ENCODE data around the gene SUFU. TPM values are rescaled to one million over a fixed set of nuclear protein-coding genes. Genes with fewer than 3 reads are reported as not detected.

Gene SUFU
- total and polyA plus RNA-seq, 2 of the 4 experiments (the other 2 are of a cell fraction), result 2.2 to 11.0 TPM

- TF ChIP-seq RCOR1 (IDR thresholded peaks at IDR 0.05; ENCODE audit: insufficient replicate concordance, low read length), result no peak
Measured at GRCh38 chr10:102678842-102679289, 175.1 kb downstream of the SUFU start (continued).

- Histone ChIP-seq H3K79me1 (ENCODE audit: low read depth in 1 of 2, low read length in 2 of 2) (peaks cover 9 to 34% of the 10 kb centered on the region in 2 experiments; a peak in 3 of 4 replicates), H2AK5ac (ENCODE audit: low read depth, low read length) (no peak overlapping the region), H2BK5ac (ENCODE audit: low read depth, low read length, poor library complexity, severe bottlenecking) (no peak overlapping the region), H3K23ac (ENCODE audit: low read depth, low read length) (no peak overlapping the region), H3K4ac (ENCODE audit: low read depth, low read length) (no peak overlapping the region), H4K20me1 (ENCODE audit: insufficient read depth, low read length) (no peaks in the 10 kb centered on the region), H4K5ac (ENCODE audit: low read depth, low read length) (no peak overlapping the region), H2AK9ac (replicated peaks; ENCODE audit: low read depth, low read length, poor library complexity) (no peak overlapping the region), H3K27me3 (ENCODE audit: control insufficient read depth, insufficient read depth, low read length) (no peaks in the 10 kb centered on the region), H2BK15ac (ENCODE audit: low read depth, low read length) (0 out of 3 replicates have a peak overlapping the region, but pooled peaks have one; percentile 36), H3K9me3 (ENCODE audit: control insufficient read depth, insufficient read depth, low read length) (no peaks in the 10 kb centered on the region), H3K14ac (replicated peaks; ENCODE audit: low read depth, low read length) (no peak overlapping the region), H3K36me3 (ENCODE audit: control insufficient read depth, insufficient read depth, low read length) (peaks cover 9% of the 10 kb centered on the region; the same call in 1 of the 2 replicates), H3K18ac (ENCODE audit: low read depth, low read length) (no peak overlapping the region; the same call in 1 of the 2 replicates), H2AFZ (replicated peaks; ENCODE audit: low read length, poor library complexity) (no peak overlapping the region), H4K91ac (ENCODE audit: insufficient read depth, low read depth, low read length) (0 out of 2 replicates have a peak overlapping the region, but pooled peaks have one; percentile 20), H3K9ac (ENCODE audit: low read depth, low read length) (no peak overlapping the region), H3K9me1 (ENCODE audit: insufficient read depth, low read length) (peaks cover 18% of the 10 kb centered on the region), H3K4me3 (ENCODE audit: insufficient read depth, low read depth, low read length) (no peak overlapping the region), H3K4me2 (ENCODE audit: low read depth, low read length) (no peak overlapping the region), H2BK120ac (ENCODE audit: low read depth, low read length) (no peak overlapping the region), H4K8ac (ENCODE audit: low read depth in 2 of 2, low read length in 2 of 2) (no peak overlapping the region; a peak in 1 of 4 replicates), H3K4me1 (ENCODE audit: control insufficient read depth, insufficient read depth, low read length) (peaks cover 37% of the 10 kb centered on the region), H2BK20ac (ENCODE audit: low read depth, low read length) (no peak overlapping the region), H3K56ac (ENCODE audit: extremely low read depth, insufficient read depth, low read length) (no peak overlapping the region), H3K27ac (ENCODE audit: insufficient read depth, low read length) (no peak overlapping the region)
- WGBS, 2 experiments (ENCODE audit: extremely low coverage in 2 of 2, insufficient read length in 1 of 2), result no CpG with 5 or more reads among the region's 4 CpGs
- dilution Hi-C loops (cut with HindIII; ENCODE audit: low sequenced_read_pairs, unreplicated experiment) (no loop called here), in situ Hi-C loops (cut with MboI; ENCODE audit: low sequenced_read_pairs) (no loop called here), intact Hi-C loops (cut with micrococcal nuclease) (loop anchor here (2.0 kb wide), 1 partner anchor 33 kb away; no protein-coding TSS in a partner anchor)
- DNase-seq (no peak), ATAC-seq (ENCODE audit: low read depth) (no peak)
- TF ChIP-seq USF2 (IDR thresholded peaks at IDR 0.05; ENCODE audit: low read depth, low read length), result no peak
- ChIA-PET POLR2A (ENCODE audit: unreplicated experiment) (no interaction called here), CTCF (interaction anchor here (0.5 to 2.9 kb wide), 8 partner anchors 9 to 51 kb away, joined by 3 to 14 read pairs (median 4); partner anchors contain the start of genes ARL3 and SFXN2)
- no TSS peak for BruUV-seq (replicated peaks)
Measured at GRCh38 chr10:102679596-102679995, 175.8 kb downstream of the SUFU start.

Measured in IMR-90 (cell line).